ENCODE results near the gene PROM1.

- TF ChIP-seq ATF3 (CRISPR knock-in tag; IDR thresholded peaks at IDR 0.05) (no peak), TFAP4 (IDR thresholded peaks at IDR 0.05; ENCODE audit: borderline replicate concordance, low read depth) (no peak), ZNF383 (CRISPR knock-in tag; IDR thresholded peaks at IDR 0.05; ENCODE audit: borderline replicate concordance) (no peak), RBAK (CRISPR knock-in tag; IDR thresholded peaks at IDR 0.05) (no peak), MYNN (CRISPR knock-in tag; IDR thresholded peaks at IDR 0.05; ENCODE audit: low read depth) (no peak), GLI4 (CRISPR knock-in tag; IDR thresholded peaks at IDR 0.05; ENCODE audit: borderline replicate concordance) (no peak), ZFX (CRISPR knock-in tag; IDR thresholded peaks at IDR 0.05; ENCODE audit: low read depth) (no peak)
Observed at GRCh38 chr4:16067515-16067914, 16.3 kb downstream of the PROM1 start.

Measured in HepG2 (cell line).